SK-N-SH (cell line): ENCODE results near the gene SMYD2. TPM values are rescaled to one million over a fixed set of nuclear protein-coding genes. Genes with fewer than 3 reads are reported as not detected.

Experiments used
- CTCF ChIA-PET: fragments of 300-600, 350-600 bp; formaldehyde crosslinking; extraction: SDS; loops from one replicate; lab custom pipeline; 2021; lab: Yijun Ruan, JAX
- POLR2A ChIA-PET: fragments of 350-600 bp; sonication (Branson Sonifier 250); formaldehyde crosslinking; extraction: SDS; loops from one replicate; lab custom pipeline; 2020; ENCODE audit warnings: antibody characterized with exemption, inconsistent platforms; lab: Yijun Ruan, JAX
- DNase-seq: peaks from one replicate; pipeline ENCODE4 v3.0.0; 2012
- H2AFZ ChIP-seq: fragments of 200-600 bp; sonication (generic); 2 replicates; pipeline ENCODE4 v1.8.1; 2016; ENCODE audit warnings: antibody characterized with exemption, mild to moderate bottlenecking, low read depth
- H3F3A ChIP-seq: fragments of 200-600 bp; sonication (generic); replicated peaks from 2 replicates; pipeline ENCODE3; 2016; ENCODE audit warnings: antibody characterized with exemption, mild to moderate bottlenecking; ENCODE audit not compliant: insufficient read depth
- H3K27ac ChIP-seq, 2 experiments: fragments of 200-500 bp in 1 of 2; fragments of 200-600 bp in 1 of 2; sonication (Bioruptor generic) in 1 of 2; sonication (generic), shearing (Covaris generic) in 1 of 2; 2 replicates each; pipeline versions ENCODE4 v1.5.1 to v1.6.1; 2014 to 2016; ENCODE audit warnings: low read depth in 2 of 2, inconsistent platforms in 1 of 2, low read length in 1 of 2, mild to moderate bottlenecking in 1 of 2, mixed read lengths in 1 of 2
- H3K27me3 ChIP-seq: fragments of 200-600 bp; sonication (generic), shearing (Covaris generic); 2 replicates; pipeline ENCODE4 v1.6.1; 2016; ENCODE audit warnings: mixed run types; ENCODE audit not compliant: insufficient read depth
- H3K36me3 ChIP-seq, 2 experiments: fragments of 200-500 bp in 1 of 2; fragments of 200-600 bp in 1 of 2; sonication (Bioruptor generic) in 1 of 2; sonication (generic) in 1 of 2; replicated peaks in 1 of 2; 2 replicates each; pipeline versions ENCODE3 to v1.5.1; 2014 to 2016; ENCODE audit warnings: low read length in 1 of 2, mild to moderate bottlenecking in 1 of 2; ENCODE audit not compliant: insufficient read depth in 2 of 2, control insufficient read depth in 1 of 2
- H3K4me1 ChIP-seq, 2 experiments: fragments of 200-500 bp in 1 of 2; fragments of 200-600 bp in 1 of 2; sonication (Bioruptor generic) in 1 of 2; sonication (generic), shearing (Covaris generic) in 1 of 2; 2 replicates each; pipeline versions ENCODE4 v1.5.1 to v1.6.1; 2014 to 2016; ENCODE audit warnings: low read depth in 1 of 2, low read length in 1 of 2, mixed run types in 1 of 2; ENCODE audit not compliant: insufficient read depth in 2 of 2, control insufficient read depth in 1 of 2
- H3K4me2 ChIP-seq: fragments of 200-600 bp; sonication (generic), shearing (Covaris generic); 2 replicates; pipeline ENCODE4 v1.6.1; 2017; ENCODE audit warnings: mixed run types
- H3K4me3 ChIP-seq, 2 experiments: fragments of 200-500 bp in 1 of 2; fragments of 200-600 bp in 1 of 2; sonication (Bioruptor generic) in 1 of 2; sonication (generic), shearing (Covaris generic) in 1 of 2; 2 replicates each; pipeline versions ENCODE4 v1.5.1 to v1.8.1; 2014 to 2016; ENCODE audit warnings: low read depth in 2 of 2, inconsistent platforms in 1 of 2, low read length in 1 of 2, mild to moderate bottlenecking in 1 of 2, mixed read lengths in 1 of 2, moderate library complexity in 1 of 2
- H3K79me2 ChIP-seq: fragments of 200-600 bp; sonication (generic); 2 replicates; pipeline ENCODE4 v1.8.1; 2017; ENCODE audit warnings: mild to moderate bottlenecking; ENCODE audit not compliant: insufficient read depth
- H3K9ac ChIP-seq: fragments of 200-600 bp; sonication (generic); 2 replicates; pipeline ENCODE4 v1.6.1; 2017; ENCODE audit warnings: mixed run types
- H3K9me2 ChIP-seq: fragments of 200-600 bp; sonication (generic); 2 replicates; pipeline ENCODE4 v1.6.1; 2017; ENCODE audit warnings: mixed run types
- H3K9me3 ChIP-seq: fragments of 200-600 bp; sonication (generic); 2 replicates; pipeline ENCODE4 v1.6.1; 2017; ENCODE audit warnings: mixed run types, mild to moderate bottlenecking, moderate library complexity
- H4K20me1 ChIP-seq: fragments of 200-600 bp; sonication (generic); 2 replicates; pipeline ENCODE4 v1.6.1; 2017; ENCODE audit warnings: mild to moderate bottlenecking, mixed run types; ENCODE audit not compliant: insufficient read depth
- CHD2 ChIP-seq: fragments of 150-350 bp; IDR thresholded peaks from 2 replicates; pipeline ENCODE4 v1.6.1; 2018; ENCODE audit warnings: low read length; ENCODE audit not compliant: partially characterized antibody
- FOSL2 ChIP-seq: IDR thresholded peaks from 2 replicates; pipeline ENCODE4 v1.4.0; 2012; ENCODE audit warnings: low read depth, mild to moderate bottlenecking, moderate library complexity, borderline replicate concordance
- GABPA ChIP-seq: IDR thresholded peaks from 2 replicates; pipeline ENCODE4 v1.4.0; 2012; ENCODE audit warnings: low read depth, mild to moderate bottlenecking
- GATA2 ChIP-seq: sonication (generic); formaldehyde crosslinking; IDR thresholded peaks from 2 replicates; pipeline ENCODE4 v1.5.0; 2020; ENCODE audit warnings: mild to moderate bottlenecking, missing genetic modification reagents
- RCOR1 ChIP-seq: fragments of 150-350 bp; IDR thresholded peaks from 2 replicates; pipeline ENCODE4 v1.6.1; 2017; ENCODE audit warnings: antibody characterized with exemption, low read length
- TCF12 ChIP-seq: IDR thresholded peaks from 2 replicates; pipeline ENCODE4 v1.4.0; 2012
- YY1 ChIP-seq: IDR thresholded peaks from 2 replicates; pipeline ENCODE4 v1.4.0; 2012; ENCODE audit warnings: low read depth, mild to moderate bottlenecking
- polyA plus RNA-seq, 3 experiments: library from polyadenylated mRNA; depleted of rRNA; stranded (reverse); fragments of >200 nt; gene quantifications; 2 replicates each; pipeline ENCODE4 v1.2.3, GENCODE V29; 2012
- TF ChIP-seq, protein P1 (sequence below): IDR thresholded peaks from 2 replicates; pipeline ENCODE4 v1.4.0; 2012; ENCODE audit warnings: low read depth, borderline replicate concordance
- TF ChIP-seq, protein P2 (sequence below): IDR thresholded peaks from 2 replicates; pipeline ENCODE4 v1.4.0; 2012; ENCODE audit warnings: low read depth, borderline replicate concordance
- TF ChIP-seq, protein P3 (sequence below): fragments of 200-600 bp; sonication (generic); IDR thresholded peaks from 2 replicates; pipeline ENCODE4 v1.6.1; 2017; ENCODE audit warnings: antibody characterized with exemption, mild to moderate bottlenecking, moderate library complexity
- TF ChIP-seq, protein P4 (sequence below): IDR thresholded peaks from 2 replicates; pipeline ENCODE4 v1.6.1; 2012; ENCODE audit warnings: mild to moderate bottlenecking, low read depth, low read length, moderate library complexity
- TF ChIP-seq, protein P5 (sequence below): IDR thresholded peaks from 2 replicates; pipeline ENCODE4 v1.4.0; 2012; ENCODE audit warnings: low read depth
- TF ChIP-seq, protein P6 (sequence below): IDR thresholded peaks from 2 replicates; pipeline ENCODE4; 2012
- TF ChIP-seq, protein P7 (sequence below): fragments of 150-350 bp; IDR thresholded peaks from 2 replicates; pipeline ENCODE4 v1.6.1; 2017; ENCODE audit warnings: antibody characterized with exemption, low read length, low read depth, borderline replicate concordance
- TF ChIP-seq, protein P8 (sequence below): fragments of 150-350 bp; IDR thresholded peaks from 2 replicates; pipeline ENCODE4 v1.6.1; 2016; ENCODE audit warnings: mild to moderate bottlenecking, low read depth, low read length

The SMYD2 gene
- polyA plus RNA-seq, 1 of the 3 experiments (the other 2 are of a cell fraction): 23.1 TPM

DNA sequence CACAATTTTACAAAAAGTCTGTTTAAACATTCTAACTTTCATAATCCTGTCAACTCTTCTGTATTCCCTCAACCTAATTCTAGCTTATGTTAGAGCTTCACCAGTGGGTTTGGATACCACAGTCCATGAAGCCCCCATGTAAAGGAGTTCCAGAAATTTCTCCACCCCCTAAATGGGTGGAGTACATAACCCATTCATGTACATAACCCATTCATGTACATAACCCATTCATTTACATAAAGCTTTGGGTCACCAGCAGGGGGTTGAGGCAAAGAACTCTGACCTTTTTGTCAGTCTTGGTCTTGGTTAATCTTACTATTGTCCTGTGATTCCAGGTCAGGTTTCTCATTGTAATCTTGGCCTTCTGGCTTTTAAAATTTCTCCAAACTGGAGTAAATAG, 61.6 kb downstream of the SMYD2 start:
- H3K9me3 ChIP-seq: no peaks in the 10 kb centered on the region
- no peak overlapping the region for H3K4me2 ChIP-seq
- H3K4me3 ChIP-seq: no peak overlapping the region
- no peaks in the 10 kb centered on the region for H3K79me2 ChIP-seq
- H3K9ac ChIP-seq: no peak overlapping the region
- TF ChIP-seq FOSL2: no peak
- TF ChIP-seq, protein P1, sequence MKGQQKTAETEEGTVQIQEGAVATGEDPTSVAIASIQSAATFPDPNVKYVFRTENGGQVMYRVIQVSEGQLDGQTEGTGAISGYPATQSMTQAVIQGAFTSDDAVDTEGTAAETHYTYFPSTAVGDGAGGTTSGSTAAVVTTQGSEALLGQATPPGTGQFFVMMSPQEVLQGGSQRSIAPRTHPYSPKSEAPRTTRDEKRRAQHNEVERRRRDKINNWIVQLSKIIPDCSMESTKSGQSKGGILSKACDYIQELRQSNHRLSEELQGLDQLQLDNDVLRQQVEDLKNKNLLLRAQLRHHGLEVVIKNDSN: no peak
- TF ChIP-seq, protein P2, sequence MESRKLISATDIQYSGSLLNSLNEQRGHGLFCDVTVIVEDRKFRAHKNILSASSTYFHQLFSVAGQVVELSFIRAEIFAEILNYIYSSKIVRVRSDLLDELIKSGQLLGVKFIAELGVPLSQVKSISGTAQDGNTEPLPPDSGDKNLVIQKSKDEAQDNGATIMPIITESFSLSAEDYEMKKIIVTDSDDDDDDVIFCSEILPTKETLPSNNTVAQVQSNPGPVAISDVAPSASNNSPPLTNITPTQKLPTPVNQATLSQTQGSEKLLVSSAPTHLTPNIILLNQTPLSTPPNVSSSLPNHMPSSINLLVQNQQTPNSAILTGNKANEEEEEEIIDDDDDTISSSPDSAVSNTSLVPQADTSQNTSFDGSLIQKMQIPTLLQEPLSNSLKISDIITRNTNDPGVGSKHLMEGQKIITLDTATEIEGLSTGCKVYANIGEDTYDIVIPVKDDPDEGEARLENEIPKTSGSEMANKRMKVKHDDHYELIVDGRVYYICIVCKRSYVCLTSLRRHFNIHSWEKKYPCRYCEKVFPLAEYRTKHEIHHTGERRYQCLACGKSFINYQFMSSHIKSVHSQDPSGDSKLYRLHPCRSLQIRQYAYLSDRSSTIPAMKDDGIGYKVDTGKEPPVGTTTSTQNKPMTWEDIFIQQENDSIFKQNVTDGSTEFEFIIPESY: no peak
- TF ChIP-seq, protein P3, sequence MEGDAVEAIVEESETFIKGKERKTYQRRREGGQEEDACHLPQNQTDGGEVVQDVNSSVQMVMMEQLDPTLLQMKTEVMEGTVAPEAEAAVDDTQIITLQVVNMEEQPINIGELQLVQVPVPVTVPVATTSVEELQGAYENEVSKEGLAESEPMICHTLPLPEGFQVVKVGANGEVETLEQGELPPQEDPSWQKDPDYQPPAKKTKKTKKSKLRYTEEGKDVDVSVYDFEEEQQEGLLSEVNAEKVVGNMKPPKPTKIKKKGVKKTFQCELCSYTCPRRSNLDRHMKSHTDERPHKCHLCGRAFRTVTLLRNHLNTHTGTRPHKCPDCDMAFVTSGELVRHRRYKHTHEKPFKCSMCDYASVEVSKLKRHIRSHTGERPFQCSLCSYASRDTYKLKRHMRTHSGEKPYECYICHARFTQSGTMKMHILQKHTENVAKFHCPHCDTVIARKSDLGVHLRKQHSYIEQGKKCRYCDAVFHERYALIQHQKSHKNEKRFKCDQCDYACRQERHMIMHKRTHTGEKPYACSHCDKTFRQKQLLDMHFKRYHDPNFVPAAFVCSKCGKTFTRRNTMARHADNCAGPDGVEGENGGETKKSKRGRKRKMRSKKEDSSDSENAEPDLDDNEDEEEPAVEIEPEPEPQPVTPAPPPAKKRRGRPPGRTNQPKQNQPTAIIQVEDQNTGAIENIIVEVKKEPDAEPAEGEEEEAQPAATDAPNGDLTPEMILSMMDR: no peak
- TF ChIP-seq RCOR1: no peak
- TF ChIP-seq TCF12: no peak
- TF ChIP-seq, protein P4, sequence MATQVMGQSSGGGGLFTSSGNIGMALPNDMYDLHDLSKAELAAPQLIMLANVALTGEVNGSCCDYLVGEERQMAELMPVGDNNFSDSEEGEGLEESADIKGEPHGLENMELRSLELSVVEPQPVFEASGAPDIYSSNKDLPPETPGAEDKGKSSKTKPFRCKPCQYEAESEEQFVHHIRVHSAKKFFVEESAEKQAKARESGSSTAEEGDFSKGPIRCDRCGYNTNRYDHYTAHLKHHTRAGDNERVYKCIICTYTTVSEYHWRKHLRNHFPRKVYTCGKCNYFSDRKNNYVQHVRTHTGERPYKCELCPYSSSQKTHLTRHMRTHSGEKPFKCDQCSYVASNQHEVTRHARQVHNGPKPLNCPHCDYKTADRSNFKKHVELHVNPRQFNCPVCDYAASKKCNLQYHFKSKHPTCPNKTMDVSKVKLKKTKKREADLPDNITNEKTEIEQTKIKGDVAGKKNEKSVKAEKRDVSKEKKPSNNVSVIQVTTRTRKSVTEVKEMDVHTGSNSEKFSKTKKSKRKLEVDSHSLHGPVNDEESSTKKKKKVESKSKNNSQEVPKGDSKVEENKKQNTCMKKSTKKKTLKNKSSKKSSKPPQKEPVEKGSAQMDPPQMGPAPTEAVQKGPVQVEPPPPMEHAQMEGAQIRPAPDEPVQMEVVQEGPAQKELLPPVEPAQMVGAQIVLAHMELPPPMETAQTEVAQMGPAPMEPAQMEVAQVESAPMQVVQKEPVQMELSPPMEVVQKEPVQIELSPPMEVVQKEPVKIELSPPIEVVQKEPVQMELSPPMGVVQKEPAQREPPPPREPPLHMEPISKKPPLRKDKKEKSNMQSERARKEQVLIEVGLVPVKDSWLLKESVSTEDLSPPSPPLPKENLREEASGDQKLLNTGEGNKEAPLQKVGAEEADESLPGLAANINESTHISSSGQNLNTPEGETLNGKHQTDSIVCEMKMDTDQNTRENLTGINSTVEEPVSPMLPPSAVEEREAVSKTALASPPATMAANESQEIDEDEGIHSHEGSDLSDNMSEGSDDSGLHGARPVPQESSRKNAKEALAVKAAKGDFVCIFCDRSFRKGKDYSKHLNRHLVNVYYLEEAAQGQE: no peak
- TF ChIP-seq, protein P5, sequence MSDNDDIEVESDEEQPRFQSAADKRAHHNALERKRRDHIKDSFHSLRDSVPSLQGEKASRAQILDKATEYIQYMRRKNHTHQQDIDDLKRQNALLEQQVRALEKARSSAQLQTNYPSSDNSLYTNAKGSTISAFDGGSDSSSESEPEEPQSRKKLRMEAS: no peak
- TF ChIP-seq YY1: no peak
- TF ChIP-seq GABPA: no peak
- TF ChIP-seq, protein P6, sequence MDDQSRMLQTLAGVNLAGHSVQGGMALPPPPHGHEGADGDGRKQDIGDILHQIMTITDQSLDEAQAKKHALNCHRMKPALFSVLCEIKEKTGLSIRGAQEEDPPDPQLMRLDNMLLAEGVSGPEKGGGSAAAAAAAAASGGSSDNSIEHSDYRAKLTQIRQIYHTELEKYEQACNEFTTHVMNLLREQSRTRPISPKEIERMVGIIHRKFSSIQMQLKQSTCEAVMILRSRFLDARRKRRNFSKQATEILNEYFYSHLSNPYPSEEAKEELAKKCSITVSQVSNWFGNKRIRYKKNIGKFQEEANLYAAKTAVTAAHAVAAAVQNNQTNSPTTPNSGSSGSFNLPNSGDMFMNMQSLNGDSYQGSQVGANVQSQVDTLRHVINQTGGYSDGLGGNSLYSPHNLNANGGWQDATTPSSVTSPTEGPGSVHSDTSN: no peak
- no peak for TF ChIP-seq GATA2 (CRISPR knock-in tag)
- TF ChIP-seq, protein P7, sequence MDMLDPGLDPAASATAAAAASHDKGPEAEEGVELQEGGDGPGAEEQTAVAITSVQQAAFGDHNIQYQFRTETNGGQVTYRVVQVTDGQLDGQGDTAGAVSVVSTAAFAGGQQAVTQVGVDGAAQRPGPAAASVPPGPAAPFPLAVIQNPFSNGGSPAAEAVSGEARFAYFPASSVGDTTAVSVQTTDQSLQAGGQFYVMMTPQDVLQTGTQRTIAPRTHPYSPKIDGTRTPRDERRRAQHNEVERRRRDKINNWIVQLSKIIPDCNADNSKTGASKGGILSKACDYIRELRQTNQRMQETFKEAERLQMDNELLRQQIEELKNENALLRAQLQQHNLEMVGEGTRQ: no peak
- TF ChIP-seq, protein P8, sequence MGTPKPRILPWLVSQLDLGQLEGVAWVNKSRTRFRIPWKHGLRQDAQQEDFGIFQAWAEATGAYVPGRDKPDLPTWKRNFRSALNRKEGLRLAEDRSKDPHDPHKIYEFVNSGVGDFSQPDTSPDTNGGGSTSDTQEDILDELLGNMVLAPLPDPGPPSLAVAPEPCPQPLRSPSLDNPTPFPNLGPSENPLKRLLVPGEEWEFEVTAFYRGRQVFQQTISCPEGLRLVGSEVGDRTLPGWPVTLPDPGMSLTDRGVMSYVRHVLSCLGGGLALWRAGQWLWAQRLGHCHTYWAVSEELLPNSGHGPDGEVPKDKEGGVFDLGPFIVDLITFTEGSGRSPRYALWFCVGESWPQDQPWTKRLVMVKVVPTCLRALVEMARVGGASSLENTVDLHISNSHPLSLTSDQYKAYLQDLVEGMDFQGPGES: no peak
- no peak for TF ChIP-seq CHD2
- TF ChIP-seq, all 33 proteins: peak for 0
- Histone ChIP-seq H3K27me3 (no peaks in the 10 kb centered on the region), H3F3A (peaks cover 28% of the 10 kb centered on the region), H4K20me1 (no peaks in the 10 kb centered on the region), H2AFZ (no peak overlapping the region), H3K9me2 (no peaks in the 10 kb centered on the region), H3K27ac (no peak overlapping the region), H3K36me3 (peaks cover 42 to 60% of the 10 kb centered on the region in 2 experiments), H3K4me1 (no peaks in the 10 kb centered on the region)
- ChIA-PET POLR2A (no interaction called here), CTCF (interaction anchor here (1.4 to 3.6 kb wide), 4 partner anchors 11 to 249 kb away, joined by 4 to 19 read pairs (median 6); no protein-coding TSS in a partner anchor)
- no peak for DNase-seq
